OCI-LY1 (cell line): Measurements from ENCODE around the gene CD79A.

Experiments used
- H2AFZ ChIP-seq: fragments of 200-600 bp; sonication (generic), shearing (Covaris generic); 2 replicates; pipeline ENCODE4 v1.6.0; 2014; ENCODE audit warnings: antibody characterized with exemption, mild to moderate bottlenecking, low read length
- H3F3A ChIP-seq: fragments of 200-600 bp; sonication (generic), shearing (Covaris generic); 2 replicates; pipeline ENCODE4 v1.6.0; 2014; ENCODE audit warnings: mild to moderate bottlenecking, antibody characterized with exemption, low read length, moderate library complexity; ENCODE audit not compliant: insufficient read depth
- H3K27ac ChIP-seq: fragments of 200-600 bp; sonication (generic); 2 replicates; pipeline ENCODE4 v1.5.1; 2014; ENCODE audit warnings: low read length, mixed run types, mild to moderate bottlenecking, low read depth; ENCODE audit not compliant: poor library complexity, severe bottlenecking
- H3K27me3 ChIP-seq: fragments of 200-600 bp; sonication (generic); 2 replicates; pipeline ENCODE4 v1.6.0; 2014; ENCODE audit warnings: antibody characterized with exemption, mild to moderate bottlenecking, low read length, moderate library complexity; ENCODE audit not compliant: insufficient read depth
- H3K36me3 ChIP-seq: fragments of 200-600 bp; sonication (generic); 2 replicates; pipeline ENCODE4 v1.6.1; 2014; ENCODE audit warnings: mild to moderate bottlenecking, antibody characterized with exemption, low read length, moderate library complexity, mixed read lengths; ENCODE audit not compliant: insufficient read depth
- H3K4me1 ChIP-seq: fragments of 200-600 bp; sonication (generic); 2 replicates; pipeline ENCODE4 v1.5.1; 2014; ENCODE audit warnings: mild to moderate bottlenecking, low read length, moderate library complexity; ENCODE audit not compliant: insufficient read depth, severe bottlenecking
- H3K4me2 ChIP-seq: fragments of 200-600 bp; sonication (generic), shearing (Covaris generic); 2 replicates; pipeline ENCODE4 v1.6.1; 2014; ENCODE audit warnings: low read length
- H3K4me3 ChIP-seq: fragments of 200-600 bp; sonication (generic); 2 replicates; pipeline ENCODE4 v1.5.1; 2014; ENCODE audit warnings: low read length, low read depth, mild to moderate bottlenecking, mixed read lengths; ENCODE audit not compliant: poor library complexity, severe bottlenecking
- H3K79me2 ChIP-seq: fragments of 200-600 bp; shearing (Covaris generic); 2 replicates; pipeline ENCODE4 v1.6.1; 2016; ENCODE audit warnings: mixed run types, low read length, mixed read lengths; ENCODE audit not compliant: insufficient read depth
- H3K9ac ChIP-seq: fragments of 200-600 bp; sonication (generic), shearing (Covaris generic); 2 replicates; pipeline ENCODE4 v1.6.1; 2014; ENCODE audit warnings: mild to moderate bottlenecking, low read length, mixed read lengths
- H3K9me2 ChIP-seq: fragments of 200-600 bp; sonication (generic), shearing (Covaris generic); 2 replicates; pipeline ENCODE4 v1.6.1; 2014; ENCODE audit warnings: low read depth, mild to moderate bottlenecking, low read length, mixed read lengths
- H3K9me3 ChIP-seq: fragments of 200-600 bp; shearing (Covaris generic); 2 replicates; pipeline ENCODE4 v1.6.1; 2014; ENCODE audit warnings: low read length, mixed read lengths
- H4K20me1 ChIP-seq: fragments of 200-600 bp; sonication (generic), shearing (Covaris generic); 2 replicates; pipeline ENCODE4 v1.6.0; 2016; ENCODE audit warnings: mild to moderate bottlenecking, low read length; ENCODE audit not compliant: insufficient read depth
- CTCF ChIP-seq: fragments of 200-600 bp; sonication (generic), shearing (Covaris generic); IDR thresholded peaks from 2 replicates; pipeline ENCODE4 v1.5.1; 2017; ENCODE audit warnings: mild to moderate bottlenecking, antibody characterized with exemption, low read length, moderate library complexity, mixed read lengths
- EZH2 ChIP-seq: fragments of 200-600 bp; sonication (generic), shearing (Covaris generic); IDR thresholded peaks from 2 replicates; pipeline ENCODE4 v1.8.0; 2017; ENCODE audit warnings: borderline replicate concordance, mixed run types, mild to moderate bottlenecking, antibody characterized with exemption, low read length, moderate library complexity, mixed read lengths

The CD79A gene

DNA sequence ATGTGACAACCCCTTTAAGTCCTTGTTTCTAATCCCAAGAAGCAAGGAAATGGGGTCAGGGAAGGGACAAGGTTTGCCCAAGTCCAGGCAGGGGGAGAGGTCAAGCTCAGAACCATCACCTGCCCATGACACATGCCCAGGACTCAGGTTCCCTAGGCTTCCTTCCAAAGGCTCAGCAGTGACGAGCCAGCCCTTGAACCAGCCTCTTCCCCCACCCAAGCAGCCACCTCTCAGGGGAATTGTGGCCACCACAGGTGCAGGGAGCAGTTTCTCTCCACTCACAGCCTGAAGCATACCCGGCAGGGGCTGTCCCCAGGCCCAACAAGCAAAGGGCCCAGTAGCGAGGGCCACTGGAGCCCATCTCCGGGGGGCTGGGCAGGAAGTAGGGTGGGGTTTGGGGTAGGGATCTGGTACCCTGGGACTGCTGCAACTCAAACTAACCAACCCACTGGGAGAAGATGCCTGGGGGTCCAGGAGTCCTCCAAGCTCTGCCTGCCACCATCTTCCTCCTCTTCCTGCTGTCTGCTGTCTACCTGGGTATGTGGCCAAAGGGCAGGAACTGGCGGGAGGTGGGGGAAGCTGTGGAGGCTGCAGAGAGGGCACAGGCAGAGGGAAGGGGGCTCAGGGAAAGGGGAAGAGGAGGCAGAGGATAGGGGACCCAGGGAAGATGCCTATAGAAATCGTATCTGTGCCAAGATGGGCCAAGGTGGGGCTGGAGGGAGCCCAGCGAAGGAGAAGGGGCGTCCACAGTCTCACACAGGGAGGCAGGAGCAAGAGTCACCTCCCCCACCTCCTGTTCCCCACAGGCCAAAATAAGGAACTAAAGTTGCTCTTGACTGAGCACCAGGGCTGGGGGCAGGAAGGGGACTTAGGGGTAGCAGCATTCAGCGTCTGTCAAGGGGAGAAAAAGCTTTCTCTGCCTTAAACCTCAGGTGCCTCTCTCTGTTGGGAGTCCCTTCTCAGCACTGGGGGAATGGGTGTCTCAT, at the start of gene CD79A:
Gene CD79A, plus strand, starts transcription at position 433 of the 986 bp plus-strand sequence. Its CDS starts 26 bp downstream, at position 459.
- H3F3A ChIP-seq: peaks cover 17% of the 10 kb centered on the region
- H4K20me1 ChIP-seq: no peaks in the 10 kb centered on the region
- H3K27me3 ChIP-seq: no peaks in the 10 kb centered on the region
- peak within 1 kb of the TSS; percentile 98 for H3K9ac ChIP-seq
- H3K4me3 ChIP-seq: peak within 1 kb of the TSS; percentile 85
- no peaks in the 10 kb centered on the region for H3K9me2 ChIP-seq
- H3K9me3 ChIP-seq: no peaks in the 10 kb centered on the region
- no peak for TF ChIP-seq EZH2
- no peak for TF ChIP-seq CTCF
- H3K4me2 ChIP-seq: peak within 1 kb of the TSS; percentile 90
- H3K4me1 ChIP-seq: peaks cover 77% of the 10 kb centered on the region
- no peak within 1 kb of the TSS for H2AFZ ChIP-seq
- peak within 1 kb of the TSS; percentile 100 for H3K27ac ChIP-seq
- H3K36me3 ChIP-seq: peaks cover 40% of the 10 kb centered on the region
- H3K79me2 ChIP-seq: peaks cover 11% of the 10 kb centered on the region

- Histone ChIP-seq H4K20me1 (no peaks in the 10 kb centered on the region), H3K4me3 (no peak overlapping the region), H3K4me2 (no peak overlapping the region), H3F3A (no peaks in the 10 kb centered on the region), H3K79me2 (no peaks in the 10 kb centered on the region), H3K27ac (no peak overlapping the region), H3K27me3 (no peaks in the 10 kb centered on the region; the same call in 1 of the 2 replicates), H2AFZ (no peak overlapping the region), H3K4me1 (no peaks in the 10 kb centered on the region), H3K9me3 (no peaks in the 10 kb centered on the region), H3K36me3 (no peaks in the 10 kb centered on the region), H3K9ac (no peak overlapping the region), H3K9me2 (no peaks in the 10 kb centered on the region)
- no peak for TF ChIP-seq CTCF
- TF ChIP-seq EZH2: no peak
Observed at GRCh38 chr19:41837981-41838708, 38.9 kb upstream of the CD79A start.

GRCh38 chr19:41839211-41839610, 37.9 kb upstream of the CD79A start:
- H3K27ac ChIP-seq: no peak overlapping the region
- no peaks in the 10 kb centered on the region for H3K79me2 ChIP-seq
- H3K27me3 ChIP-seq: no peaks in the 10 kb centered on the region; the same call in 1 of the 2 replicates
- H4K20me1 ChIP-seq: no peaks in the 10 kb centered on the region
- H3K36me3 ChIP-seq: no peaks in the 10 kb centered on the region
- no peak overlapping the region for H3K4me3 ChIP-seq
- no peaks in the 10 kb centered on the region for H3K4me1 ChIP-seq
- H3K9ac ChIP-seq: no peak overlapping the region
- no peak overlapping the region for H2AFZ ChIP-seq
- no peaks in the 10 kb centered on the region for H3F3A ChIP-seq
- TF ChIP-seq EZH2 (no peak), CTCF (no peak)
- H3K9me2 ChIP-seq: no peaks in the 10 kb centered on the region
- no peaks in the 10 kb centered on the region for H3K9me3 ChIP-seq
- H3K4me2 ChIP-seq: no peak overlapping the region
